H1 (cell line): ENCODE results near the gene GALE.

Experiments used
- BACH1 ChIP-seq: IDR thresholded peaks from 2 replicates; pipeline ENCODE4 v1.6.1; 2012; ENCODE audit warnings: low read length, improper control_type of control experiment
- EGR1 ChIP-seq: IDR thresholded peaks from 2 replicates; pipeline ENCODE4 v1.6.1; 2011; ENCODE audit warnings: low read depth, low read length, borderline replicate concordance
- EP300 ChIP-seq, 2 experiments: IDR thresholded peaks; 1 replicate in 1 of 2; 2 replicates in 1 of 2; pipeline ENCODE4 v1.6.1; 2011 to 2012; ENCODE audit warnings: low read depth in 2 of 2, low read length in 2 of 2, mild to moderate bottlenecking in 2 of 2, borderline replicate concordance in 1 of 2, inconsistent platforms in 1 of 2, moderate library complexity in 1 of 2
- POLR2AphosphoS5 ChIP-seq: IDR thresholded peaks from 2 replicates; pipeline ENCODE4 v1.6.1; 2011; ENCODE audit warnings: low read depth, low read length

- no peak for TF ChIP-seq EP300 (IDR thresholded peaks at IDR 0.05; ENCODE audit: borderline replicate concordance in 1 of 2, low read depth in 2 of 2, low read length in 2 of 2)
- no peak for TF ChIP-seq BACH1
- no peak for TF ChIP-seq EGR1
- no peak for TF ChIP-seq POLR2AphosphoS5
These were observed 9.2 kb upstream of the GALE start for GRCh38 chr1:23809751-23810171.
